Stimulated activated CD8-positive, alpha-beta memory T cell treated with anti-CD3 and anti-CD28 coated beads, Interleukin-4, amount 100 ng/mL, for 48 hours (primary cell): ENCODE measurements around the gene ZBTB7A.
"Not testable (repeated sequence)": the region's sequence is repeated elsewhere in the genome, so short reads cannot be mapped to it uniquely, and the experiment has no call there.

Source experiments
- DNase-seq: peaks from one replicate; pipeline ENCODE4 v3.0.0-alpha.2; 2020

ZBTB7A gene

GRCh38 chr19:4013886-4014540 lies 52.7 kb downstream of the ZBTB7A start:
- no peak for DNase-seq

DNA sequence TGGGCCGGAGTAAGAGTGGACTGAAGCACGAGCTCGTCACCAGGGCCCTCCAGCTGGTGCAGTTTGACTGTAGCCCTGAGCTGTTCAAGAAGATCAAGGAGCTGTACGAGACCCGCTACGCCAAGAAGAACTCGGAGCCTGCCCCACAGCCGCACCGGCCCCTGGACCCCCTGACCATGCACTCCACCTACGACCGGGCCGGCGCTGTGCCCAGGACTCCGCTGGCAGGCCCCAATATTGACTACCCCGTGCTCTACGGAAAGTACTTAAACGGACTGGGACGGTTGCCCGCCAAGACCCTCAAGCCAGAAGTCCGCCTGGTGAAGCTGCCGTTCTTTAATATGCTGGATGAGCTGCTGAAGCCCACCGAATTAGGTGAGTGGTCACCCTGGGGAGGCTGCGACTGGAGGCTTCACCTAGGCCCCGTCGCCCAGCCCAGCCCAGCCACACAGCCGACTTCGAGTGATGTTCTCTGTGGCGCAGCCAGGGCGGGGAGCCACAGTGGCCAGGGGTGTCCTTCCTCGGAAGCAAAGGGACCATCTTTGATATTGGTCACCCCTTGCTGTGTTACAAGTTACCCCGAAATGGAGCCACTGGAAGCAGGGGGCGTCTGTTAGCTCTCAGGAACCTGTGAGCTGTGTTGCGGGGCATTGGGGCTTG lies 53.6 kb downstream of the ZBTB7A start:
- DNase-seq = no peak

GRCh38 chr19:4012092-4012974 lies 54.4 kb downstream of the ZBTB7A start:
- no peak for DNase-seq

DNA sequence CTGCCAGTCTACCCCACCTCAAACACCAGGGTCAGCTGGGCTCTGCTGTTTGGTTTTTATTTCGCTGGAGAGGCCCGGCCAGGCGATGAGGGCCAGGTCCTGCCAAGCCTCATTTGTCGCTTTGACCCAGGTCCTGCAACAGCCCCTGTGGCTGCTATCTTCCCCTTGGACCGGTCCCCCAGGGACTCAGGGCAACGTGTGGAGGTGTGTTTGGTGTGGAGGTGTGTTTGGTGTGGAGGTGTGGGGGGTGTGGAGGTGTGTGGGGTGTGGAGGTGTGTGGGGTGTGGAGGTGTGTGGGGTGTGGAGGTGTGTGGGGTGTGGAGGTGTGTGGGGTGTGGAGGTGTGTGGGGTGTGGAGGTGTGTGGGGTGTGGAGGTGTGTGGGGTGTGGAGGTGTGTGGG lies 55.3 kb downstream of the ZBTB7A start:
- DNase-seq = not testable (repeated sequence)

DNA sequence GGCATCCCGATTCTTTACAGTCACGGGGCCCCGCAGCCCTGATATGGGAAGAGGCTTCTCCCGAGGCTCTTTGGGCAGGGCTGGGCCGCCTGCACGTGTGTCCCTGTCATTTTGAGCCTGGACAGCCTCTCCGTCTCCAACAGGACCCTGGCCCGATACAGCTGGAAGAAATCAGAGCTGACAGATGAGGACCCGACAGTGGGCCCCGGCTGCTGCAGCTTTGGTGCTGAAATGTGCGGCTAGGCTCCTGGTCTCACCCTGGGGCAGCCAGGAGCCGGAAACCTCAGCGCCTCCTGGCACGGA lies 55.9 kb downstream of the ZBTB7A start:
- no peak for DNase-seq

- DNase-seq = no peak
These were observed 56.5 kb downstream of the ZBTB7A start for GRCh38 chr19:4009990-4010807.

GRCh38 chr19:4007836-4008539 lies 58.7 kb downstream of the ZBTB7A start:
- peak; percentile 62 for DNase-seq

DNA sequence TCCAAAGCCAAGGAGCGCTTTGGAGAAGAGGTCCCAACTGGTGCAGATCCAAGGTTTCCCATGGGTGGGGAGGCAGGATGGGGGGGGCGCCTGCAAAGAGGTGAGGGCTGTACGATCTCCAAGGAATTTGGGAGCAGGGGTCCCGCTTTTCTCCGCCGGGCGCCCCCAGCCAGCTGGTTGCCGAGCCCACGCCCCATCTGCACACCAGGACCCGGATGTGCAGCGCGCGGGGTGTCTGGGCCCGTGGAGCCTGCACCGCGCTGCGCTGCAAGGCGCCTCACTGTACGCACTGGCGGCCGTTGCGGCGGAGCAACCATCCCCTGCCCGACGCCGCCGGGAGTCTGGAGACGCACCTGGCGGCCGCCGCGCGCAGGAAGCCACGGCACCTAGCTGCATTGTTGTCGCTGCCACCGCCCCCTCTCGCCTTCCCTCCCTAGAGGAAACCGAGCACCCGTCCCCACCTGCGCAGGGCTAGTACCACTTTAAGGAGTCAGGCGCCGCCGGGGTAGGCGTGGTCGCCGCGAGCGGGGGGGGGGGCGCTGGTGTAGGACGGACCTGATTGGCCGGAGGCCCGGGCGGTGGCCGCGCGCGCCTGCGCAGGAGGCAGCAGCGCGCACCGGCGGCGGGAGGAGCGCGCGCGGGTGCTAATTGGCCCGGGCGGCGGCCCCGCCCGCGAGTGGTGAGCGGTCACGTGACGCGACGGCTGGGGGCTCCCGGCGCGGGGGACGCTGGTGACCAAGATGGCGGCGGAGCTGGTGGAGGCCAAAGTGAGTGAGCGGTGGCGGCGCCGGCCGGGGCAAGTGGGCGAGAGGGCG lies 59.5 kb downstream of the ZBTB7A start, which contains the start of gene PIAS4:
Gene PIAS4 (plus strand): TSS at position 716 of the 815 bp plus-strand sequence. CDS start 25 bp downstream, at position 741.
- peak; percentile 93 for DNase-seq

DNA sequence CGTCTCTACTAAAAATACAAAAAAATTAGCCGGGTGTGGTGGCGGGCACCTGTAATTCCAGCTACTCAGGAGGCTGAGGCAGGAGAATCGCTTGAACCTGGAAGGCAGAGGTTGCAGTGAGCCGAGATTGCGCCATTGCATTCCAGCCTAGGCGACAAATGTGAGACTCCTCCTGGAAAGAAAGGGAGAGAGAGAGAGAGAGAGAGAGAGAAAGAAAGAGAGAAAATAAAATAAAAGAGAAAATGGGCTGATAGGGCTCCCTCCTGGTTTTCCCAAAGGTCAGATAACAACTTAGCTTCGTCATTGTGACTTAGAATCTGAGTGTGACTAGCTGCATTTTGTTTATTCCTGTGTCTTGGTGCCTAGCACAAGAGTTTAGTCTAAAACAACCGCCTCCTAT lies 61.3 kb downstream of the ZBTB7A start:
- DNase-seq = not testable (repeated sequence)

DNA sequence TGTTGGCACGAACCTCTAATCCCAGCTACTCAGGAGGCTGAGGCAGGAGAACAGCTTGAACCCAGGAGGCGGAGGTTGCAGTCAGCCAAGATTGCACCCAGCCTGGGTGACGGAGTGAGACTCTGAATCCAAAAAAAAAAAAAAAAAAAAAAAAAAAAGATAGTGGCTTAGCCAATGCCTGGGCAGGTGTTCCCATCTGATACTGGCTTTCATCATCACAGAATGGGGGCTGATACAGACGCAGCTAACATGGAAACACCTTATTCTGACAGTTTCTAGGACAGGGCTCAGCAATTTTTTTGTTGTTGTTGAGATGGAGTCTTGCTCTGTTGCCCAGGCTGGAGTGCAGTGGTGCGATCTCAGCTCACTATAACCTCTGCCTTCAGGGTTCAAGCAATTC lies 65.9 kb downstream of the ZBTB7A start:
- not testable (repeated sequence) for DNase-seq

- not testable (repeated sequence) for DNase-seq
These were observed 67.9 kb downstream of the ZBTB7A start for GRCh38 chr19:3998667-3999412.

GRCh38 chr19:3995607-3996006 lies 71.1 kb downstream of the ZBTB7A start:
- DNase-seq = no peak
